ENCODE results near the gene PLXNA1.

PLXNA1 gene

DNA sequence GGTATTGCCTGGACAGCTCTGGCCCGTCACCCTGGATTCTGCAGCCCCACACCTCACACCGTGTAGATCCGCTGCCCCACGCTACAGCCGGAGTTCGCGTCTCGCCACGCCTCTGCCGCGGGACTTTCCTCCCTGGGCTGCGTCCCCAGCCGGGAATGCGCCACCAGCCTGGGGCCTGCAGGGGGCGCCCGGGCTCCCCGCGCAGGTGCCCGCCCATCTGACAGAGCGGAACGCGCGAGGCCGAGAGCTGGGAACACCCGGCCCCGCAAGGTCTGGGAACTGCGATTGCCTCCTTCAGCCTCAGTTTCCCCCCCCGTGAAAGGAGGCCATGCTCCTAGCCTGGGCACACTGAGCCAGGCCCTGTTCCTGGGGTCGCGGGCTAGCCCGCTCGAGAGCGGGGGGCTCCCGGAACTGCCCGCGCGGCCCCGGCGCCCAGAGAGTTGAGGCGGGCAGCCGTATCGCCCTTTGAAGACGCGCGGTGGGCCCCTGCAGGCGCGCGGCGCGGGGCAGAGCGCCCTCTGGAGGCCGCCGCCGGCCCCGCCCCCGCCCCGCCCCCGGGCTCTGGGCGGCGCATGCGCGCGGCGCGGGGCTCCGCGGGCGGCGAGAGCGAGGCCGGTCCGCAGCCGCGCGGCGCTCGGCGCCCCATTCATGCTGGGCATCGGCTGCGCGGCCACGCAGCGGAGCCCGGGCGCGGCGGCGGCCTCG is at the start of gene PLXNA1:
TSS of gene PLXNA1 (plus strand) at position 645 of the 705 bp plus-strand sequence. CDS start 5,479 bp downstream, outside the sequence.
- TF ChIP-seq, protein P1, sequence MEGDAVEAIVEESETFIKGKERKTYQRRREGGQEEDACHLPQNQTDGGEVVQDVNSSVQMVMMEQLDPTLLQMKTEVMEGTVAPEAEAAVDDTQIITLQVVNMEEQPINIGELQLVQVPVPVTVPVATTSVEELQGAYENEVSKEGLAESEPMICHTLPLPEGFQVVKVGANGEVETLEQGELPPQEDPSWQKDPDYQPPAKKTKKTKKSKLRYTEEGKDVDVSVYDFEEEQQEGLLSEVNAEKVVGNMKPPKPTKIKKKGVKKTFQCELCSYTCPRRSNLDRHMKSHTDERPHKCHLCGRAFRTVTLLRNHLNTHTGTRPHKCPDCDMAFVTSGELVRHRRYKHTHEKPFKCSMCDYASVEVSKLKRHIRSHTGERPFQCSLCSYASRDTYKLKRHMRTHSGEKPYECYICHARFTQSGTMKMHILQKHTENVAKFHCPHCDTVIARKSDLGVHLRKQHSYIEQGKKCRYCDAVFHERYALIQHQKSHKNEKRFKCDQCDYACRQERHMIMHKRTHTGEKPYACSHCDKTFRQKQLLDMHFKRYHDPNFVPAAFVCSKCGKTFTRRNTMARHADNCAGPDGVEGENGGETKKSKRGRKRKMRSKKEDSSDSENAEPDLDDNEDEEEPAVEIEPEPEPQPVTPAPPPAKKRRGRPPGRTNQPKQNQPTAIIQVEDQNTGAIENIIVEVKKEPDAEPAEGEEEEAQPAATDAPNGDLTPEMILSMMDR (IDR thresholded peaks at IDR 0.05; ENCODE audit: low read depth, low read length): peak; percentile 80
- peak; percentile 43 for DNase-seq (ENCODE audit: extremely low read depth, low read depth)

DNA sequence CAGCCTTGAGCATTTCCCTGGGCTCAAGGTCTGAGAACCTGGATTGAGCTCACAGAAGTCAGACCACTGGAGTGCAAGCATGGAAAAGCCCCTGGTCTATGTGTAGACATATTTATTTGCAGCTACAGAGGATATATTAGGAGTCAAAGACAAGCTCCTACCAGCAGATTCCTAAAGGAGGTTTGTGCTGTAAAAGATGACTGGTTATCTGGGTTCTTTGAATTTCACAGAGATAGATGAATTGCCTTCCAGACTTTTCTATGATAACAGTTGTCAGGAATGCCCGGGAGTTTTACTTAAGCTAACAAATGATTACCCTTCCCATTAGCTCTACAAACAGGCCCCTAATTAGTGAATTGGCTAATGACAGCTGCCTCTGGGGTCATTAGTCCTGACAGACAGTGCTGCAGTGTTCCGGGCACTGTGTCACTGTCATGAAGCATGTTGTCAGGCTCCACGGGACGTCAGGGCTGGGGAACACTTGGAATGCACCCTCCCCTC is 48.8 kb upstream of the PLXNA1 start:
- TF ChIP-seq, protein P1 (IDR thresholded peaks at IDR 0.05; ENCODE audit: low read depth, low read length): no peak
- no peak for DNase-seq (ENCODE audit: extremely low read depth, low read depth)

DNA sequence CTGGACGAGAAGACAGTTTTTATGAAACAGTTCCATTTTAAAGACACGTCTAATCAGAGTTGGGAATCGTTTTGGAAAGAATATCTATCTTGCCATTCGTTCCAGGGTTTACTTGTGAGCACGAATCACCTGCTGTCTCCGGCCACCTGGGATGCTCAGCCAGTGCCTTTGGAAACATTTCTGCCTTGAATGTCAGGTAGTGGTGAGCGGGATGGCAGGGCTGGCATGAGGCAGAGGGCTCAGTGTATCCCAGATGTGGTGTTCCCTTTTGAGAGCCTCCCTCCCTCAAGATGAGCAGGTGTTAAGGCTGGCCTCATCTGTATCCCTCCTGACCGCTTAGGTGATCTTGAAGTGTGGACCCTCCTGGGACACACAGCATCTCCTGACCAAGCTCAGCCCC is 47.9 kb upstream of the PLXNA1 start:
- DNase-seq (ENCODE audit: extremely low read depth, low read depth): no peak
- TF ChIP-seq, protein P1 (IDR thresholded peaks at IDR 0.05; ENCODE audit: low read depth, low read length): no peak

GRCh38 chr3:126935756-126936509 is 47.0 kb upstream of the PLXNA1 start:
- TF ChIP-seq, protein P1 (IDR thresholded peaks at IDR 0.05; ENCODE audit: low read depth, low read length): no peak
- no peak for DNase-seq (ENCODE audit: extremely low read depth, low read depth)

- TF ChIP-seq, protein P1 (IDR thresholded peaks at IDR 0.05; ENCODE audit: low read depth, low read length): no peak
- no peak for DNase-seq (ENCODE audit: extremely low read depth, low read depth)
These were observed 46.0 kb upstream of the PLXNA1 start for GRCh38 chr3:126936853-126937425.

GRCh38 chr3:126937533-126937932 is 45.4 kb upstream of the PLXNA1 start:
- DNase-seq (ENCODE audit: extremely low read depth, low read depth): no peak
- TF ChIP-seq, protein P1 (IDR thresholded peaks at IDR 0.05; ENCODE audit: low read depth, low read length): no peak

DNA sequence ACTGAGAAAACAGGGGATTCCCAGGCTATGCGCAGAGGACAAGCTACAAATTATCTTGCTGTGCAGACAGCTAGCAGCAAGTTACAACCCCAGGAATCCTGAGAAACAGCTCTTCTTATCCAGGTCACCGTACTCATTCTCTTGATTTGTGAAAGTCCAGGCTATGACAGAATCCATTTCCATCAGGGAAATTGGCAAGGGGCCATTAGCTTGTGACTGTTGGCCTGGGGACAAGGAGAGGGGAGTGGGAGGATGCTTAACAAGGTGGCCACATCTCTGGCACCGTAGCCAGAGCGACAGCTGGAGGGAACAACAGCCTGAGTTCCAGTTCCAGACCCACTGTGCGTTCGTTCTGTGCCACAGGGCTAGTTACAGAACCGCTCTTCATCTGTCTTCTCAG is 44.9 kb upstream of the PLXNA1 start:
- no peak for DNase-seq (ENCODE audit: extremely low read depth, low read depth)

More for the DNA sequence above, 44.9 kb upstream of the PLXNA1 start:
- TF ChIP-seq, protein P1 (IDR thresholded peaks at IDR 0.05; ENCODE audit: low read depth, low read length): no peak
